Measurements from ENCODE around the gene TMEM147. TPM values are rescaled to one million over a fixed set of nuclear protein-coding genes. Genes with fewer than 3 reads are reported as not detected.

The TMEM147 gene
- polyA plus RNA-seq, 6 donors from 2014 or later = 153 to 293 (median 162) TPM

DNA sequence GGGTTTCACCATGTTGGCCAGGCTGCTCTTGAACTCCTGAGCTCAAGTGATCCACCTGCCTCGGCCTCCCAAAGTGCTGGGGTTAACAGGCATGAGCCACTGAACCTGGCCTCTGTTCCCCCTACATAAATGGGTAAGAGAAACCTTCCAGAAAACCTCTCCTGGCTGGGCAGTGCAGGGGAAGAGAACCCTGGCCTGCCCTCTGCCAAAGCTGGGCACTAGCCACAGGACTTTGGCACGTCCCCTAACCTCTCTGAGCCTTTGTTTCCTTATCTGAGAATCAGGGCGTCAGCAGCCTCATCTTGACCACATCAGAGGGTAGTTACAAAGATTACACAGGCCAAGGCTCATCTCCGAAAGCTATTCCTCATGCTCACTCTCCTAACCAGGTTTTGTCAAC, 19.6 kb upstream of the TMEM147 start:
- Mint-ChIP-seq H3K4me1 (peaks cover 0 to 4% (median 0%) of the 10 kb centered on the region in 3 donors), H3K27me3 (peaks cover 19 to 66% (median 53%) of the 10 kb centered on the region in 3 donors), H3K27ac (no peak overlapping the region), H3K4me3 (peak overlapping the region in 1 of 8 donors; percentile 63), H3K9me3 (no peaks in the 10 kb centered on the region), H3K36me3 (peaks cover 0 to 21% of the 10 kb centered on the region in 2 donors)
- ATAC-seq (ENCODE audit: low read depth in 2 of 2) (no peak), DNase-seq (no peak)

DNA sequence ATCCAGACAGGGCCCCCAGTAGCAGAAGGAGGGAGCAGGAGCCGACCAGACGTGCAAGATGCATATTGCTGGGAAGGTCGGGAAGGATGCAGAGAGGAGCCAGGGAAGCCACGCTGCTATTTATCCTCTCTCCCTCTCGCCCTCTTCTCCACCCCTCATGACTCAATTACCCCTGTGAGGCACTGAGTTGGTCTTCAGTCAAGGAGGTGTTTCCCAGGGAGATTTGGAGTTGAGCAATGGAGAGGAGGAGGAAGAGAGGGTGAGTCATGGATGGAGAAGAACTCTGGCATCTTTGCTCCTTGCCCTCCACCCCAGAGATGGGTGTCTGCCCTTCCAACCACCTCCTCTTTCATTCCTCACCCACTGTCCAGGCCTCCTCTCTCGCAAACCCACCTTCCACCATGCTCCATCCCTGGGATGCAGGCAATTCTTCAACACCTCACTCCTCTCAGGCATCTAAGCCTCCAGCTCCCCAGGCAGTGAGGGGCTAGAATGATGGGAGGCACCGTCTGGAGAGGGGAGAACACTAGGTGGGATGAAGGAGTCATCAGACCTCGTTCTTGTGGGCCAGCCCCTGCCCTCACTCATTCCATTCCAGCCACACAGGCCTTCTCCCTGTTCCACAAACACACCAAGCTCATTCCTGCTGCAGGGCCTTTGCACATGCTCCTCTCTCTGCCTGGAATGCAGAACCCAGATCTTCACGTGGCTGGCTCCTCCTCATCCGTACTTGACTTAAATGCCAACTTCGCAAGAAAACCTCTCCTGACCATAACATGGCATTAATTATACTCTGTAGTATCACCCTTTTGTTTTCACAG, 17.0 kb upstream of the TMEM147 start, which contains the start of gene SBSN:
Gene SBSN (minus strand): TSS at position 94 of the 821 bp plus-strand sequence. CDS start 30 bp downstream, at position 64.
- Mint-ChIP-seq H3K4me1 (peaks cover 6 to 8% (median 8%) of the 10 kb centered on the region in 3 donors), H3K9me3 (no peaks in the 10 kb centered on the region), H3K27me3 (peaks cover 27 to 77% (median 69%) of the 10 kb centered on the region in 3 donors), H3K27ac (peak within 1 kb of the TSS in 1 of 6 donors; percentile 87), H3K4me3 (peak within 1 kb of the TSS in 1 of 8 donors; percentile 47), H3K36me3 (peaks cover 0 to 21% of the 10 kb centered on the region in 2 donors)
- no peak for DNase-seq
- no peak for ATAC-seq (ENCODE audit: low read depth in 2 of 2)

DNA sequence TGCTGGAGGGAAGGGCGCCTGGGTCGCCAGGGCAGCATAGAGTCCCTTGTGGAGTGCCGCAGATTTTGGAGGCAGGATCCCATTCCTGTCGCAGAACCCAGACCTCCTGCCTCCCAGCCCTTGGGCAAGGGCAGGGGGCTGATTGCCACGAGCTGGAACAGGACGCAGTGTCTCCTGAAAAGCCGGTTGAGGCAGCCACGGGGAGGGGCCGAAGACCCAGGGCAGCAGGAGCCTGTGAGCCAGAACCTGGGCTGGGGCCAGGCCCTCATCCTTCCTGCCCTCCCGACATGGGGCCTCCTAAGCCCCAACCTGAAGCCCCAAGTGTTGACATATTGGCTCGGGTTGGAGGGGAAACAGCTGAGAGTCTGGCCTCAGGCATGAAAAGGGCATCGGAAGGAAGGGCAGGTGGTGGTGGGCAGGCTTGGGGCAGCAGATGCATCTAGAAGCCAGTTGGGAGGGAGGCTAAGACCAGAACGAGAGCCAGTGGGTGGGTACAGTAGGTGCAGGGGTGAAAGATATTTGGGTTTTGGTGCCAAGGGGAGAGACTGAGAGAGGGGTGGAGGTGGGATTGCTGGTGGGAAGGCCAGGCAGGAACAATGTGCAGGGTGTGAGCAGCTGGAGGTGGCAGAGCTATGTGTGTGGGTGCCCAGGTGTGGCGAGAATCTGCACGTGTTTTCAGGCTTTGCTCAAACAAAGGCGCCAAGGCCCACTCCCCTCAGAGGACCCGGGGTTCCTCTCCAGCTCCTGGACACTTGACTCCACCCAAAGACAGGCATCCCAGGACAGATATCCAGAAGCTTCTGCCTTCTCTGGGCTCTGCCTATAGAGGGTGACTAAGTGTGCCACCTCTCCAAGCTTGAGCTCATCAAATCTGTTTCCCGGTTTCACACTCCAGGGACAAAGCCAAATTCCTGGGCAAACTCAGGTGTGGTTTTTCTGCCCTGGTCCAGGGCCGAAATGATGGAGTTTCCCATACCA, 15.9 kb upstream of the TMEM147 start:
- ATAC-seq (ENCODE audit: low read depth in 2 of 2) = no peak
- Mint-ChIP-seq H3K27ac (peak overlapping the region in 1 of 6 donors; percentile 95), H3K27me3 (peaks cover 27 to 70% (median 69%) of the 10 kb centered on the region in 3 donors), H3K4me1 (peaks cover 13 to 17% (median 15%) of the 10 kb centered on the region in 3 donors), H3K4me3 (no peak overlapping the region), H3K36me3 (peaks cover 0 to 21% of the 10 kb centered on the region in 2 donors), H3K9me3 (no peaks in the 10 kb centered on the region)
- DNase-seq = no peak

DNA sequence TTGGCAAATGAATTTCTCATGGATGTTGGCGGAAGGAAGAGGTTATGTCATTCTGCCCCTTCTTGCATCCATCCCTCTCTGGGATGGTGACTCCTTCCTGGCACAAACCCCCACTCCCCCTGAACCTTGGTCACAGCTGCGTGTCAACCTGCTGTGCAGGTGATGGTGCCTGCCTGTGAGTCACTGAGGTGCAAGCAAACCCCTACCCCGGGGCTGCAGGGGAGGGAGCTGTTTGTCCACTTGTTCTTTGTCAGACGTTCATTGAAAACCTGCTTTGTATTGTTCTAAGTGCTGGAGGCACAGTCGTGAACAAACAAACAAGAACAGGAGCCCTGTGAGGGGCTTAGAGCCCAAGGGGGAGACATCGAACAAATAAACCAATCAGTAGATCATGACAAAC, 14.1 kb upstream of the TMEM147 start:
- H3K27me3 Mint-ChIP-seq = peaks cover 27 to 70% (median 64%) of the 10 kb centered on the region in 3 donors
- ATAC-seq (ENCODE audit: low read depth in 2 of 2) (no peak), DNase-seq (no peak)
- H3K9me3 Mint-ChIP-seq = no peaks in the 10 kb centered on the region
- peaks cover 0 to 21% of the 10 kb centered on the region in 2 donors for H3K36me3 Mint-ChIP-seq
- peak overlapping the region in 1 of 6 donors; percentile 83 for H3K27ac Mint-ChIP-seq
- H3K4me3 Mint-ChIP-seq = peak overlapping the region in 2 of 8 donors; percentile 18 to 62
- H3K4me1 Mint-ChIP-seq = peaks cover 15 to 20% (median 16%) of the 10 kb centered on the region in 3 donors

DNA sequence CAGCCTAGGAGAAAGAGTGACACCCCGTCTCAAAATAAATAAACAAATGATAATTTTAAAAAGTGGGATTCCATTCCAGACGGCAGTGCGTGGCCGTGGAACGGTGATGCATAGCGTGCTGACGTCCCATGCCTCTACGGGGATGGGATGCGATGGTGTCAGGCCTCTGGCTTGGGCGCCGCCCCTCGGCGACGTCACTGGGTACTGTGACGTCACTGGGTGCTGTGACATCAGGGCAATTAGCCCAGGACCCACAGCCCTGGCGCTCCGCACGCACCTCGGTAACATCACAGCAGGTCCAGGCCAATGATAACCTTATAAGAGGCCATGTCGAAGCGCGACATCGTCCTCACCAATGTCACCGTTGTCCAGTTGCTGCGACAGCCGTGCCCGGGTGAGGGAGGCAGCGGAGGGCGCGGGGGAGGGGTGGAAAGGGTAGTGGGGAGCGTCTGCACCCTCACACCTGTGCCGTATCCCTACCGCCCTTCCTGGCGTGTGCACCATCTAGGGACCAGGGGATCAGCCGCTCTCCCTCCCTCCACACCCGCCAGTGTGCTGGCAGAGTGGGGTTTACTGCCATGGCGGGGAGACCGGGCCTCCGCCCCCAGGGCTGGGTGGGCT, 12.1 kb upstream of the TMEM147 start, which contains the start of gene GAPDHS:
Gene GAPDHS (plus strand): TSS at position 256 of the 621 bp plus-strand sequence. CDS start 72 bp downstream, at position 328.
- peaks cover 15 to 20% (median 16%) of the 10 kb centered on the region in 3 donors for H3K4me1 Mint-ChIP-seq
- H3K27ac Mint-ChIP-seq = peak within 1 kb of the TSS in 4 of 6 donors; percentile 30 to 94 (median 48)
- no peak for DNase-seq
- peaks cover 20 to 50% (median 44%) of the 10 kb centered on the region in 3 donors for H3K27me3 Mint-ChIP-seq
- H3K9me3 Mint-ChIP-seq = no peaks in the 10 kb centered on the region
- no peak for ATAC-seq (ENCODE audit: low read depth in 2 of 2)
- peaks cover 0 to 8% of the 10 kb centered on the region in 2 donors for H3K36me3 Mint-ChIP-seq
- H3K4me3 Mint-ChIP-seq = peak within 1 kb of the TSS; percentile 38 to 88 (median 76)

DNA sequence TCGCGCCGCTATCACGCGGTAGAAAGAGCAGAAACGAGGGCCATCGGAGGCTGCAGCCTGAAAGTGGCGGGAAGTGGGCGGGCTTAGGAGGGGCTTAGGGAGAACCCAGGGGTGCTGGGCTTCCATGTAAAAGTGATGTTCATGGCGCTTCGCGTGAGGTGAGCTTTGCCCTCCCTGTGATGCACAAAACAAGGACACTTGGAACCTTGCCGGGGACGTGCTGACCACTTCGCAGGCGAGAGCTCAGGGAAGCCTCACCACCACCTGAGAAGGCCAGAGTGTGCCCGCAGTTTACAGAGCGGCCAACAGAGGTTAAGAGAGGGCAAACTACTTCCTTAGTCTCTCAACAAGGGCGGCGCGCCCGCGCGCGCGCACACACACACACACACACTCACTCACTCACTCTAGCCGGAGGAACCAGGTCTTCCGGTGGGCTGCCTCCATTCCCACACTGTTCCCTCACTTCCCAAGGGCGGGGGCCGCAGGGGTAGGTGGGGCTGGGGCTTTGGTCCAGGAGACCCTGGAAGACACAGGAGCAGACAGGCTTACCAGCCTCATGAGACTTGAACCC, 11.5 kb upstream of the TMEM147 start:
- Mint-ChIP-seq H3K27me3 (peaks cover 14 to 44% (median 38%) of the 10 kb centered on the region in 3 donors), H3K27ac (peak overlapping the region in 3 of 6 donors; percentile 30 to 94 (median 56)), H3K9me3 (no peaks in the 10 kb centered on the region), H3K4me1 (peaks cover 15 to 20% (median 16%) of the 10 kb centered on the region in 3 donors), H3K4me3 (peak overlapping the region; percentile 38 to 88 (median 76)), H3K36me3 (peaks cover 0 to 2% of the 10 kb centered on the region in 2 donors)
- DNase-seq = peak; percentile 38
- peak; percentile 92 to 96 for ATAC-seq (ENCODE audit: low read depth in 2 of 2)

DNA sequence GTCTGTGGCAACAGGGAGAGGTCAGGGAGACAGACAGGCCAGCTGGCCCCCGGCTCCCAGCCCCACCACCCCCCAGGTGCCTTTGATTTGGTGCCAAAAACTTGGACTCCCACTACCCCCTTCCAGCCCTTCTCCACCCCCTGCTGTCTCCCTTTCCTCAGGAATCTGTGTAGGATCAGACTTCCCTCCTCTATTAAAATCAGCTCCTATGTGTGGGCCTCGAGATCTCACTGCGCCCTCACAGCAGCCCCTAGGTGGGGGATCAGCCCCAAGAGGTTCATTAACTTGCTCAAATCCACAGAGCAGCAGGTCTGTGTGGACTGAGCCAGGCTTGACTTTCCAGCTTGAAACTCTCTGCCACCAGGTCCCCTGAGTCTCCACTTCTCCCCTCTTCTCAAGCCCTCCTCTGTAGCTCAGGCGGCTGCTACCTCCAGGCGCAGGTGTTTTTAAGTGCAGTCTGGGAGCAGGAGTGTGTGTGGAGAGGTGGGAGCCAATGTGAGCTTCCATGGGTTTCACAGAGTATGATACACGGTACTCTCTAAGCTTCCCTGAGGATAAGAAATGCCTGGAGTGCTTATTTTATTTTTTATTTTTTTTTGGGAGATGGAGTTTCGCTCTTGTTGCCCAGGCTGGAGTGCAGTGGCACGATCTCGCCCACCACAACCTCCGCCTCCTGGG, 10.5 kb upstream of the TMEM147 start:
- no peaks in the 10 kb centered on the region for H3K9me3 Mint-ChIP-seq
- ATAC-seq (ENCODE audit: low read depth in 2 of 2) (no peak), DNase-seq (no peak)
- peak overlapping the region in 2 of 8 donors; percentile 47 to 69 for H3K4me3 Mint-ChIP-seq
- H3K27ac Mint-ChIP-seq = peak overlapping the region in 1 of 6 donors; percentile 56
- H3K27me3 Mint-ChIP-seq = peaks cover 12 to 34% (median 29%) of the 10 kb centered on the region in 3 donors
- peaks cover 16 to 20% (median 16%) of the 10 kb centered on the region in 3 donors for H3K4me1 Mint-ChIP-seq
- H3K36me3 Mint-ChIP-seq = no peaks in the 10 kb centered on the region

DNA sequence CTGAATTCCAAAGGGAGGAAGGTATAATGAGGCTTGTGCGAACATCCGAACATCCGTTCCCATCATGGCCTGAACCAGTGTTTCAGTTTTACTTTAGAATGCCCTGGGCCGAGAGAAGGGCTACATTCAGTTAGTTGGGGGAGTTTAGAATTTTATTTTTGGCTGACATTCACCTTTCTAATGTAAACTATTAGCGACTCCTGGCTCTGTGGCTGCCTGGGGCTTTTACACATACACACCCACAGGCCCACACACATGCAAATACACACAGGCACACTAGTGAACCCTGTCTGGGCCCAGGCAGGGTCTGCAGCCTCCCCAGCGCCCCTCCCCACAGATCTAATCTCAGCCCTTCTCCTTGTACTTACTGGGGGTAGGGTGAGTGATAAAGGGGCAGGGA, 6.1 kb upstream of the TMEM147 start:
- Mint-ChIP-seq H3K27me3 (peaks cover 0 to 8% (median 0%) of the 10 kb centered on the region in 3 donors), H3K27ac (peak overlapping the region in 1 of 6 donors; percentile 66), H3K4me1 (peaks cover 12 to 28% (median 20%) of the 10 kb centered on the region in 3 donors), H3K9me3 (no peaks in the 10 kb centered on the region), H3K36me3 (no peaks in the 10 kb centered on the region), H3K4me3 (no peak overlapping the region)
- DNase-seq (no peak), ATAC-seq (ENCODE audit: low read depth in 2 of 2) (no peak)

DNA sequence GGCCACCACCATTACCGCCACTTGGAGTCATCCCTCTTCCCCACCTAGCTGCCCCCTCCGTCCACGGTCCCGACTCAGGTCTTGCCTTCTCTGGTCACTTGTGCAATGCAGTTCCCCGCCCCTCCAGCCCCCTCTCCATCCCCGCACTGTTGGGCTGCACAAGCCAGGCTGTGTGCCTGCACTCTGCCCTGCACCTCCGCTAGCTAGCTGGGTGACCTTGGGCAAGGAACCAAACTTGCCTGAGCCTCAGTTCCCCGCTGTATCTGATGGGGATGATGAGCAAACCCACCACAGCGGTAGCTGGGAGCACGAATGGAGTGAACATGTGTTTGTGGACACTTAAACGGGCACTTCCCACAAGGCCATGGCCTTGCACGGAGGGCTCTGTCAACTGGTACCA, 5.6 kb upstream of the TMEM147 start:
- peaks cover 0 to 3% (median 0%) of the 10 kb centered on the region in 3 donors for H3K27me3 Mint-ChIP-seq
- H3K27ac Mint-ChIP-seq = peak overlapping the region in 1 of 6 donors; percentile 4
- H3K36me3 Mint-ChIP-seq = no peaks in the 10 kb centered on the region
- peaks cover 16 to 29% (median 23%) of the 10 kb centered on the region in 3 donors for H3K4me1 Mint-ChIP-seq
- no peak for DNase-seq
- no peak overlapping the region for H3K4me3 Mint-ChIP-seq
- H3K9me3 Mint-ChIP-seq = no peaks in the 10 kb centered on the region
- ATAC-seq (ENCODE audit: low read depth in 2 of 2) = no peak

DNA sequence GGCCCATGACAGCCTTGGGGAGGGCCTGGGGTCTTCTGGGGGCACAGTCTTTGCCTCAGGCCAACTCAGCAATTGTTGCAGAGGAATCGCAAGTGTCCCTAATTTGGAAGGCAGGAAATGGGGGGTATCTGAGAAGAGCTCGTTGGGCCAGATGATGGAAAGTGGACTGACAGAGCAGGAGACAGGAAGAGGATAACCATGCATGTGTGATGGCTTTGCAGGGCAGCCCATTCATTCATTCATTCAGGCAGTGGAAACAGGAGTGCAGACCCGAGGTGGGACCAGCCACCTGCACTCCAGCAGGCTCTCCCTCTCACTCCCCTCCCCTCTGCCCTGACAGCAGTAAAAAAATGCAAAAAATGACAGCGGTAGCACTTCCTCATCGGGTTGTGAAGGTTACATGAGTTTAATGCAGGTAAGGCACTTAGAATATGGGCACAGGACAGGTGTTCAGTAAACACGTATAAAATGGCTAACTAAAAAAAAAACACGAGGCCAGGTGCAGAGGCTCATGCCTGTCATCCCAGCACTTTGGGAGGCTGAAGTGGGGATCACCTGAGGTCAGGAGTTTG, 5.0 kb upstream of the TMEM147 start:
- peaks cover 15 to 29% (median 26%) of the 10 kb centered on the region in 3 donors for H3K4me1 Mint-ChIP-seq
- no peaks in the 10 kb centered on the region for H3K27me3 Mint-ChIP-seq
- H3K9me3 Mint-ChIP-seq = no peaks in the 10 kb centered on the region
- DNase-seq = no peak
- ATAC-seq (ENCODE audit: low read depth in 2 of 2) = no peak
- H3K36me3 Mint-ChIP-seq = no peaks in the 10 kb centered on the region
- peak overlapping the region in 1 of 8 donors; percentile 29 for H3K4me3 Mint-ChIP-seq
- H3K27ac Mint-ChIP-seq = peak overlapping the region in 3 of 6 donors; percentile 4 to 69 (median 63)

DNA sequence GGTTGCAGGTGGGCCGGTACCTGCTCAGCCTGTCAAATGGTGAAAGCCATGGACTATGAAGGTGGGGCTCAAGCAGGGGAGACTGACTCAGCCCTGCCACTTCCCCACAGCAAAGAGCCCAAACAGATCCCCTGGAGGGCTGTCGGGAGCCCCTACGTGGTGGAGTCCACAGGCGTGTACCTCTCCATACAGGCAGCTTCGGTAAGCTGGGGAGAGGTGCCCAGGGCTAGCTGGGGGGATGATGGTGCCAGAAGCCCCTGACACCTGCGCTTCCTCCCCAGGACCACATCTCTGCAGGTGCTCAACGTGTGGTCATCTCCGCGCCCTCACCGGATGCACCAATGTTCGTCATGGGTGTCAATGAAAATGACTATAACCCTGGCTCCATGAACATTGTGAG, 3.2 kb upstream of the TMEM147 start:
- DNase-seq (no peak), ATAC-seq (ENCODE audit: low read depth in 2 of 2) (no peak)
- Mint-ChIP-seq H3K4me3 (peak overlapping the region in 2 of 8 donors; percentile 42 to 68), H3K9me3 (no peaks in the 10 kb centered on the region), H3K27me3 (no peaks in the 10 kb centered on the region), H3K27ac (peak overlapping the region in 1 of 6 donors; percentile 37), H3K4me1 (peaks cover 25 to 41% (median 41%) of the 10 kb centered on the region in 3 donors), H3K36me3 (no peaks in the 10 kb centered on the region)

Data from naive B cell (primary cell).